NT2/D1 (cell line): ENCODE measurements around the gene MAGI1.

Source experiments
- SUZ12 ChIP-seq: IDR thresholded peaks from 2 replicates; pipeline ENCODE4 v1.6.1; 2011; ENCODE audit not compliant: insufficient read length, insufficient read depth; ENCODE audit errors: extremely low read depth
- YY1 ChIP-seq: IDR thresholded peaks from 2 replicates; pipeline ENCODE4 v1.6.1; 2011; ENCODE audit not compliant: insufficient read length, insufficient read depth
- ZNF274 ChIP-seq: IDR thresholded peaks from 2 replicates; pipeline ENCODE4 v1.6.1; 2011; ENCODE audit warnings: mild to moderate bottlenecking, low read depth, low read length

DNA sequence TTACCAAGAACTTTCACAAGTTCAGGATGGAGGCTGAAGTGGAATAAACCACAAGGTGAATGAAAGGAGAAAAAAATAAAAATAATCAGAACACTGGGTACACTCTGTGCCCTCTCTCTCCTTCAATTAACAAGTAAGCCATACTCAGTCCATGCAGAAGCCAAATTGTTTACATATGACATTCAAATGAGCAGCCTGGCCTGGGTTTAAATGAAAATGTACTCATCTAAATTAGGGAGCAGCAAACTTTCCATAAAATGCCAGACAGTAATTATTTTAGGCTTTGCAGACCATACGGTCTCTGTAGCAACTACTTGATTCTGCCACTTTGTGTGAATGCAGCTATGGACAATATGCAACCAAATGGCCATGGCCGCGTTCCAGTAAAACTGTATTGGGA lies 376.6 kb downstream of the MAGI1 start:
- TF ChIP-seq YY1, result no peak
- TF ChIP-seq ZNF274, result no peak
- no peak for TF ChIP-seq SUZ12
